Uterus (tissue), 4 donors: ENCODE results near the gene TTLL10. TPM values are rescaled to one million over a fixed set of nuclear protein-coding genes. Genes with fewer than 3 reads are reported as not detected.

Experiments
- DNase-seq, 2 donors: peaks; one replicate each; pipeline ENCODE4 v3.0.0-alpha.2; 2019 to 2020
- H3K27ac ChIP-seq, 2 donors: fragments of 200-600 bp; sonication (generic); 1 replicate in 1 of 2; 2 replicates in 1 of 2; pipeline ENCODE4 v1.5.1; 2016 to 2018
- H3K27me3 ChIP-seq, 2 donors: fragments of 200-600 bp; sonication (generic); one replicate each; pipeline ENCODE4 v1.5.1; 2018 to 2019; ENCODE audit warnings: control low read depth in 1 of 2
- H3K36me3 ChIP-seq, 2 donors: fragments of 200-600 bp; sonication (generic); one replicate each; pipeline ENCODE4 v1.5.1; 2019; ENCODE audit warnings: control low read depth in 1 of 2
- H3K4me1 ChIP-seq, 2 donors: fragments of 200-600 bp; sonication (generic); one replicate each; pipeline ENCODE4 v1.5.1; 2018 to 2019; ENCODE audit warnings: control low read depth in 1 of 2
- H3K4me3 ChIP-seq, 2 donors: fragments of 200-600 bp; sonication (generic); 1 replicate in 1 of 2; 2 replicates in 1 of 2; pipeline ENCODE4 v1.5.1; 2018 to 2019; ENCODE audit warnings: mild to moderate bottlenecking in 1 of 2
- H3K9me3 ChIP-seq, 2 donors: fragments of 200-600 bp; sonication (generic); one replicate each; pipeline ENCODE4 v1.5.1; 2019; ENCODE audit warnings: control low read depth in 1 of 2
- CTCF ChIP-seq, 4 experiments: fragments of 200-600 bp in 2 of 4; fragments of 450-650 bp in 2 of 4; sonication (generic) in 2 of 4; IDR thresholded peaks; one replicate each; pipeline ENCODE4 v1.5.1; 2016 to 2019; ENCODE audit warnings: antibody characterized with exemption in 4 of 4, mild to moderate bottlenecking in 2 of 4, moderate library complexity in 1 of 4
- POLR2A ChIP-seq, 2 donors: fragments of 450-650 bp; IDR thresholded peaks; one replicate each; pipeline ENCODE4 v1.6.1; 2016; ENCODE audit warnings: antibody characterized with exemption in 2 of 2, mild to moderate bottlenecking in 1 of 2, moderate library complexity in 1 of 2
- intact Hi-C: fragments of 100-400 bp; cut with DNase I; formaldehyde crosslinking; loops from one replicate; pipeline ENCODE4 v1.15.1; 2023; ENCODE audit warnings: low total_unique reads
- total RNA-seq, 4 donors: library from RNA; depleted of rRNA in 3 of 4; stranded (reverse); fragments of >200 nt in 3 of 4; gene quantifications; one replicate each; pipeline versions ENCODE4 v1.1.0 to v1.2.4, GENCODE V29; 2014 to 2023
- donor health status: DM: yes; HTN: yes; CAD: no.

The TTLL10 gene
- total RNA-seq, 4 donors from 2014 or later = 0.35 to 0.51 TPM; not detected in 2

- H3K27ac ChIP-seq = no peak overlapping the region
- peaks cover 10 to 19% of the 10 kb centered on the region in 2 donors for H3K27me3 ChIP-seq
- no peaks in the 10 kb centered on the region for H3K9me3 ChIP-seq
- no peak for DNase-seq
- no peak overlapping the region for H3K4me3 ChIP-seq
- H3K36me3 ChIP-seq = no peaks in the 10 kb centered on the region
- intact Hi-C loops = no loop called here
- H3K4me1 ChIP-seq = no peaks in the 10 kb centered on the region
- TF ChIP-seq POLR2A (IDR thresholded peaks at IDR 0.05) = no peak
- TF ChIP-seq CTCF (IDR thresholded peaks at IDR 0.05) = no peak
These were observed 3.2 kb upstream of the TTLL10 start for GRCh38 chr1:1170215-1171091.

- Histone ChIP-seq H3K4me3 (no peak overlapping the region), H3K27me3 (peaks cover 10 to 19% of the 10 kb centered on the region in 2 donors), H3K4me1 (no peaks in the 10 kb centered on the region), H3K36me3 (no peaks in the 10 kb centered on the region), H3K9me3 (no peaks in the 10 kb centered on the region), H3K27ac (no peak overlapping the region)
- no peak for DNase-seq
- TF ChIP-seq CTCF (IDR thresholded peaks at IDR 0.05) (no peak), POLR2A (IDR thresholded peaks at IDR 0.05) (no peak)
- intact Hi-C loops = no loop called here
These were observed 2.5 kb upstream of the TTLL10 start for GRCh38 chr1:1171161-1171545.

GRCh38 chr1:1171546-1172340 lies 1.9 kb upstream of the TTLL10 start:
- intact Hi-C loops = no loop called here
- H3K4me1 ChIP-seq = no peaks in the 10 kb centered on the region
- DNase-seq = no peak
- H3K36me3 ChIP-seq = no peaks in the 10 kb centered on the region
- H3K27ac ChIP-seq = no peak overlapping the region
- TF ChIP-seq POLR2A (IDR thresholded peaks at IDR 0.05) (no peak), CTCF (IDR thresholded peaks at IDR 0.05) (no peak)
- H3K27me3 ChIP-seq = peaks cover 10 to 19% of the 10 kb centered on the region in 2 donors
- no peaks in the 10 kb centered on the region for H3K9me3 ChIP-seq
- no peak overlapping the region for H3K4me3 ChIP-seq

GRCh38 chr1:1173061-1173792 lies 453 bp upstream of the TTLL10 start:
- no peaks in the 10 kb centered on the region for H3K36me3 ChIP-seq
- H3K9me3 ChIP-seq = no peaks in the 10 kb centered on the region
- DNase-seq = no peak
- H3K27ac ChIP-seq = no peak overlapping the region
- peaks cover 10 to 19% of the 10 kb centered on the region in 2 donors for H3K27me3 ChIP-seq
- intact Hi-C loops = no loop called here
- no peak for TF ChIP-seq CTCF (IDR thresholded peaks at IDR 0.05)
- no peak for TF ChIP-seq POLR2A (IDR thresholded peaks at IDR 0.05)
- no peaks in the 10 kb centered on the region for H3K4me1 ChIP-seq
- H3K4me3 ChIP-seq = no peak overlapping the region
